Hindlimb muscle (tissue), 1 donor: ENCODE data around the gene PCDHA9. TPM values are rescaled to one million over a fixed set of nuclear protein-coding genes. Genes with fewer than 3 reads are reported as not detected.
"Not testable (repeated sequence)": the region's sequence is repeated elsewhere in the genome, so short reads cannot be mapped to it uniquely, and the experiment has no call there.

ENCODE experiments used
- DNase-seq: peaks from one replicate; pipeline ENCODE4 v3.0.0-alpha.2; 2013
- polyA plus RNA-seq: library from polyadenylated mRNA; unstranded; fragments of 120-200 nt; gene quantifications from one replicate; pipeline ENCODE4 v1.2.1, GENCODE V29; 2013; ENCODE audit not compliant: insufficient read length

The PCDHA9 gene
- polyA plus RNA-seq, 1 donor = not detected

GRCh38 chr5:140834439-140835008 is 13.7 kb upstream of the PCDHA9 start:
- DNase-seq = not testable (repeated sequence)

GRCh38 chr5:140835622-140836510 is 12.3 kb upstream of the PCDHA9 start:
- DNase-seq = no peak

- no peak for DNase-seq
Measured at GRCh38 chr5:140840978-140841962, 6.9 kb upstream of the PCDHA9 start, which contains the start of gene PCDHA8. Gene PCDHA8, plus strand, starts transcription at chr5:140841187. Its CDS starts 135 bp downstream, at chr5:140841322.

- DNase-seq = no peak
Measured at GRCh38 chr5:140842798-140843733, 5.1 kb upstream of the PCDHA9 start.

GRCh38 chr5:140849831-140850634 is 1.9 kb downstream of the PCDHA9 start:
- not testable (repeated sequence) for DNase-seq

GRCh38 chr5:140855772-140856674 is 7.8 kb downstream of the PCDHA9 start, which contains the start of gene PCDHA10:
Gene PCDHA10, plus strand, starts transcription at chr5:140855897. Its CDS starts 152 bp downstream, at chr5:140856049.
- no peak for DNase-seq

GRCh38 chr5:140857177-140857986 is 9.2 kb downstream of the PCDHA9 start:
- DNase-seq = no peak

- DNase-seq = no peak
Measured at GRCh38 chr5:140857987-140858240, 9.7 kb downstream of the PCDHA9 start.

- no peak for DNase-seq
Measured at GRCh38 chr5:140862441-140863295, 14.5 kb downstream of the PCDHA9 start.

GRCh38 chr5:140868721-140869554 is 20.8 kb downstream of the PCDHA9 start, which contains the start of gene PCDHA11:
Gene PCDHA11, plus strand, starts transcription at chr5:140868957. Its CDS starts 147 bp downstream, at chr5:140869104.
- DNase-seq = peak; percentile 2

- DNase-seq = no peak
Measured at GRCh38 chr5:140869555-140869886, 21.3 kb downstream of the PCDHA9 start.

GRCh38 chr5:140870221-140871201 is 22.3 kb downstream of the PCDHA9 start:
- DNase-seq = no peak

GRCh38 chr5:140875085-140876065 is 27.2 kb downstream of the PCDHA9 start, which contains the start of gene PCDHA12:
Gene PCDHA12, plus strand, starts transcription at chr5:140875308. Its CDS starts 165 bp downstream, at chr5:140875473.
- no peak for DNase-seq
